Hepatocyte (in vitro differentiated cells): Measurements from ENCODE around the gene SESN1. TPM values are rescaled to one million over a fixed set of nuclear protein-coding genes. Genes with fewer than 3 reads are reported as not detected.

Source experiments
- DNase-seq: peaks from one replicate; pipeline ENCODE4 v3.0.0-alpha.2; 2016; ENCODE audit warnings: low spot score
- H2AFZ ChIP-seq: fragments of 200-600 bp; sonication (generic); 2 replicates; pipeline ENCODE4 v1.6.0; 2016; ENCODE audit warnings: antibody characterized with exemption, mild to moderate bottlenecking
- H3K27ac ChIP-seq: fragments of 200-600 bp; sonication (generic); 2 replicates; pipeline ENCODE4 v1.5.1; 2016; ENCODE audit warnings: mild to moderate bottlenecking
- H3K27me3 ChIP-seq: fragments of 200-600 bp; sonication (generic); 2 replicates; pipeline ENCODE4 v1.6.1; 2016
- H3K36me3 ChIP-seq: fragments of 200-600 bp; sonication (generic); replicated peaks from 2 replicates; pipeline ENCODE4 v1.5.1; 2016; ENCODE audit warnings: low read depth; ENCODE audit not compliant: insufficient read depth
- H3K4me1 ChIP-seq: fragments of 200-600 bp; sonication (generic); 2 replicates; pipeline ENCODE4 v1.5.1; 2016; ENCODE audit warnings: mild to moderate bottlenecking, moderate library complexity; ENCODE audit not compliant: insufficient read depth
- H3K4me2 ChIP-seq: fragments of 200-600 bp; sonication (generic); 2 replicates; pipeline ENCODE4 v1.6.0; 2016
- H3K4me3 ChIP-seq: fragments of 200-600 bp; sonication (generic); 2 replicates; pipeline ENCODE4 v1.5.1; 2016; ENCODE audit warnings: mild to moderate bottlenecking
- H3K79me2 ChIP-seq: fragments of 200-600 bp; sonication (generic); 2 replicates; pipeline ENCODE4 v1.6.0; 2017; ENCODE audit warnings: mild to moderate bottlenecking
- H3K9me2 ChIP-seq: fragments of 200-600 bp; sonication (generic); replicated peaks from 2 replicates; pipeline ENCODE4 v1.6.0; 2017; ENCODE audit warnings: mild to moderate bottlenecking; ENCODE audit not compliant: insufficient read depth
- H3K9me3 ChIP-seq: fragments of 200-600 bp; sonication (generic); 2 replicates; pipeline ENCODE4 v1.5.1; 2016; ENCODE audit warnings: low read depth, mild to moderate bottlenecking
- H4K20me1 ChIP-seq: fragments of 200-600 bp; sonication (generic); 2 replicates; pipeline ENCODE4 v1.6.0; 2016; ENCODE audit warnings: mild to moderate bottlenecking; ENCODE audit not compliant: insufficient read depth, poor library complexity, severe bottlenecking
- CTCF ChIP-seq: fragments of 200-600 bp; sonication (generic); IDR thresholded peaks from 2 replicates; pipeline ENCODE4 v1.5.1; 2016; ENCODE audit warnings: antibody characterized with exemption, mild to moderate bottlenecking; ENCODE audit not compliant: poor library complexity
- EZH2 ChIP-seq: fragments of 200-600 bp; sonication (generic); IDR thresholded peaks from 2 replicates; pipeline ENCODE4 v1.6.1; 2016; ENCODE audit warnings: antibody characterized with exemption, mild to moderate bottlenecking, borderline replicate concordance
- EZH2phosphoT487 ChIP-seq: fragments of 200-600 bp; sonication (generic); IDR thresholded peaks from one replicate; pipeline ENCODE4 v1.6.1; 2018; ENCODE audit warnings: antibody characterized with exemption, mild to moderate bottlenecking, low read depth, moderate library complexity; ENCODE audit not compliant: unreplicated experiment, severe bottlenecking
- WGBS: methylation state at CpG from one replicate; pipeline ENCODE4 v1.1.6; 2016; ENCODE audit warnings: low lambda C conversion rate; ENCODE audit errors: missing lambda C conversion rate; 5-methylcytosine and 5-hydroxymethylcytosine counted together
- polyA plus RNA-seq: library from polyadenylated mRNA; unstranded; fragments of >200 nt; fragmentation: Nextera tagmentation; extraction: Ambion mirVana; gene quantifications from 2 replicates; pipeline ENCODE4 v1.2.1, GENCODE V29; 2016
- total RNA-seq: library from RNA; depleted of rRNA; stranded (reverse); fragments of >200 nt; gene quantifications from 2 replicates; pipeline ENCODE4 v1.2.3, GENCODE V29; 2014

The SESN1 gene
- total and polyA plus RNA-seq, 2 experiments from 2014 or later = 29.1 to 59.1 TPM

- Histone ChIP-seq H3K9me2 (no peaks in the 10 kb centered on the region), H3K27ac (peak overlapping the region; percentile 77), H4K20me1 (no peaks in the 10 kb centered on the region), H3K9me3 (no peaks in the 10 kb centered on the region), H3K27me3 (no peaks in the 10 kb centered on the region), H2AFZ (no peak overlapping the region), H3K79me2 (peaks cover 3% of the 10 kb centered on the region), H3K4me2 (peak overlapping the region; percentile 65), H3K36me3 (no peaks in the 10 kb centered on the region), H3K4me1 (peaks cover 21% of the 10 kb centered on the region), H3K4me3 (no peak overlapping the region)
- 65% methylated on average over 3 of the region's 3 CpGs for WGBS
- peak; percentile 37 for DNase-seq
- TF ChIP-seq EZH2 (no peak), CTCF (no peak), EZH2phosphoT487 (no peak)
These were observed 104.9 kb downstream of the SESN1 start for GRCh38 chr6:108989700-108990099.

GRCh38 chr6:108988765-108989164, 105.9 kb downstream of the SESN1 start:
- DNase-seq = no peak
- Histone ChIP-seq H3K4me3 (no peak overlapping the region), H3K4me1 (peaks cover 21% of the 10 kb centered on the region), H3K27ac (peak overlapping the region; percentile 77), H4K20me1 (no peaks in the 10 kb centered on the region), H3K27me3 (no peaks in the 10 kb centered on the region), H3K79me2 (peaks cover 3% of the 10 kb centered on the region), H2AFZ (no peak overlapping the region), H3K9me3 (no peaks in the 10 kb centered on the region), H3K4me2 (no peak overlapping the region), H3K9me2 (no peaks in the 10 kb centered on the region), H3K36me3 (no peaks in the 10 kb centered on the region)
- TF ChIP-seq CTCF = no peak
- TF ChIP-seq EZH2 = no peak
- TF ChIP-seq EZH2phosphoT487 = no peak
- WGBS = 94% methylated on average over 5 of the region's 5 CpGs

DNA sequence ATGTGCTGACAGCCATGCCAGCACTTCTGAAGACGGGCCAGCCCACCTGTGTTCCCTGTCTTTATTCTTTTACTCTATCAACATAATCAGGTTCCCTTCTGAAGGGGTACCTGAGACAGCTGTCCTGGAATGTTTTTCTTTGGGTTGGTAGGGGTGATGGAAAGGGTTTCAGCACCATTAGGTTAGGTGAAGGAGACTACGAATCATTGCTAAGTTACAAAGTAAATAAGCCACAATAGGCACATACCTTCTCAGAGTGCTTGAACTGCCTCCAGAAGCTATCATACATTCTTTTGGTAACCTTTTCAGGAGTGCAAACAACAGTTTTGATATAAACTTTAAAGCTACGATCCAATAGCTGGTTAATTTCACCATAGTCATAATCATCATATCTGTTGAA, 106.3 kb downstream of the SESN1 start:
- peaks cover 2% of the 10 kb centered on the region for H3K79me2 ChIP-seq
- H3K36me3 ChIP-seq = no peaks in the 10 kb centered on the region
- peak overlapping the region; percentile 77 for H3K27ac ChIP-seq
- H3K4me2 ChIP-seq = no peak overlapping the region
- no peak for TF ChIP-seq CTCF
- no peak for TF ChIP-seq EZH2phosphoT487
- TF ChIP-seq EZH2 = no peak
- 80% methylated on average over 3 of the region's 3 CpGs for WGBS
- H3K4me3 ChIP-seq = no peak overlapping the region
- no peaks in the 10 kb centered on the region for H3K9me2 ChIP-seq
- no peaks in the 10 kb centered on the region for H4K20me1 ChIP-seq
- no peaks in the 10 kb centered on the region for H3K27me3 ChIP-seq
- H2AFZ ChIP-seq = no peak overlapping the region
- peaks cover 21% of the 10 kb centered on the region for H3K4me1 ChIP-seq
- no peaks in the 10 kb centered on the region for H3K9me3 ChIP-seq
- no peak for DNase-seq

GRCh38 chr6:108987156-108987555, 107.5 kb downstream of the SESN1 start:
- Histone ChIP-seq H3K27ac (no peak overlapping the region), H4K20me1 (no peaks in the 10 kb centered on the region), H3K4me3 (no peak overlapping the region), H3K9me3 (no peaks in the 10 kb centered on the region), H3K36me3 (no peaks in the 10 kb centered on the region), H3K4me2 (no peak overlapping the region), H3K4me1 (peaks cover 21% of the 10 kb centered on the region), H3K27me3 (no peaks in the 10 kb centered on the region), H2AFZ (no peak overlapping the region), H3K79me2 (no peaks in the 10 kb centered on the region), H3K9me2 (no peaks in the 10 kb centered on the region)
- no peak for TF ChIP-seq EZH2
- DNase-seq = no peak
